H1 (cell line): Measurements from ENCODE around the gene OR51B2. TPM values are rescaled to one million over a fixed set of nuclear protein-coding genes. Genes with fewer than 3 reads are reported as not detected.

Experiments
- CTCF ChIA-PET: fragments of 300-600 bp; sonication (Branson Sonifier 250); formaldehyde crosslinking; loops from one replicate; lab custom pipeline; 2021; ENCODE audit not compliant: partially characterized antibody; lab: Charles Lee
- POLR2A ChIA-PET: fragments of 300-600 bp; sonication (Branson Sonifier 250); formaldehyde crosslinking; loops from one replicate; lab custom pipeline; 2021; ENCODE audit warnings: inconsistent platforms; ENCODE audit not compliant: partially characterized antibody; lab: Charles Lee
- DNase-seq, 2 experiments: peaks; one replicate each; pipeline versions ENCODE4 v3.0.0 to v3.0.0-alpha.2; 2010 to 2022; ENCODE audit warnings: low spot score in 2 of 2, low read depth in 1 of 2, mixed read lengths in 1 of 2
- FAIRE-seq: peaks from 2 replicates; lab custom pipeline; 2011; peaks lifted over from hg19 to GRCh38; lab: Jason Lieb, UNC
- H2AFZ ChIP-seq: 2 replicates; pipeline ENCODE4 v1.8.1; 2012; ENCODE audit warnings: low read length, inconsistent platforms
- H2AK5ac ChIP-seq: 2 replicates; pipeline ENCODE4 v1.6.1; 2013; ENCODE audit warnings: low read depth, low read length
- H2BK120ac ChIP-seq: replicated peaks from 2 replicates; pipeline ENCODE3; 2013; ENCODE audit warnings: low read depth, low read length, inconsistent platforms
- H2BK12ac ChIP-seq: 2 replicates; pipeline ENCODE4 v1.6.1; 2013; ENCODE audit warnings: low read depth, low read length
- H2BK15ac ChIP-seq: 2 replicates; pipeline ENCODE4 v1.6.1; 2013; ENCODE audit warnings: low read length
- H2BK20ac ChIP-seq: 2 replicates; pipeline ENCODE4 v1.6.1; 2013; ENCODE audit warnings: low read length
- H2BK5ac ChIP-seq: 2 replicates; pipeline ENCODE4 v1.6.1; 2013; ENCODE audit warnings: low read depth, low read length
- H3K14ac ChIP-seq: 2 replicates; pipeline ENCODE4 v1.6.1; 2013; ENCODE audit warnings: inconsistent platforms; ENCODE audit not compliant: insufficient read length
- H3K18ac ChIP-seq: 2 replicates; pipeline ENCODE4 v1.6.1; 2013; ENCODE audit warnings: low read length; ENCODE audit errors: extremely low read depth
- H3K23ac ChIP-seq: 2 replicates; pipeline ENCODE4 v1.6.1; 2013; ENCODE audit warnings: inconsistent platforms; ENCODE audit not compliant: insufficient read length
- H3K23me2 ChIP-seq: 2 replicates; pipeline ENCODE4 v1.6.1; 2013; ENCODE audit warnings: low read depth, low read length
- H3K27ac ChIP-seq: 2 replicates; pipeline ENCODE4 v1.6.1; 2011; ENCODE audit warnings: low read depth, low read length, inconsistent platforms
- H3K27me3 ChIP-seq, 4 experiments: replicated peaks in 1 of 4; 1 replicate in 1 of 4; 2 replicates in 3 of 4; pipeline versions ENCODE4 v1.6.1 to v1.8.1; 2011 to 2013; ENCODE audit warnings: low read length in 3 of 4, mild to moderate bottlenecking in 3 of 4, inconsistent platforms in 2 of 4, mixed read lengths in 2 of 4, moderate library complexity in 1 of 4; ENCODE audit not compliant: control insufficient read depth in 3 of 4, insufficient read depth in 3 of 4; ENCODE audit errors: extremely low read depth in 1 of 4
- H3K36me3 ChIP-seq, 4 experiments: 2 replicates each; pipeline versions ENCODE4 v1.6.1 to v1.8.1; 2011 to 2013; ENCODE audit warnings: mild to moderate bottlenecking in 4 of 4, low read length in 3 of 4, moderate library complexity in 2 of 4, control low read depth in 1 of 4, inconsistent platforms in 1 of 4; ENCODE audit not compliant: insufficient read depth in 4 of 4, control insufficient read depth in 2 of 4
- H3K4ac ChIP-seq: replicated peaks from 2 replicates; pipeline ENCODE3; 2013; ENCODE audit warnings: low read length, low read depth, mixed read lengths, inconsistent platforms; ENCODE audit not compliant: insufficient read length
- H3K4me1 ChIP-seq, 4 experiments: replicated peaks in 1 of 4; 1 replicate in 1 of 4; 2 replicates in 3 of 4; pipeline versions ENCODE4 v1.6.1 to v1.8.1; 2011 to 2013; ENCODE audit warnings: low read length in 3 of 4, inconsistent platforms in 2 of 4, mixed read lengths in 1 of 4; ENCODE audit not compliant: insufficient read depth in 4 of 4, control insufficient read depth in 3 of 4
- H3K4me2 ChIP-seq, 2 experiments: 2 replicates each; pipeline versions ENCODE4 v1.6.1 to v1.8.1; 2011 to 2013; ENCODE audit warnings: low read depth in 2 of 2, low read length in 2 of 2, control low read depth in 1 of 2, inconsistent platforms in 1 of 2, mild to moderate bottlenecking in 1 of 2; ENCODE audit not compliant: insufficient read depth in 1 of 2
- H3K4me3 ChIP-seq, 4 experiments: fragments of 200-600, 300-600 bp in 1 of 4; sonication (generic), shearing (Covaris generic), sonication (Bioruptor Twin) in 1 of 4; 2 replicates each; pipeline versions ENCODE4 v1.5.1 to v1.8.1; 2011 to 2016; ENCODE audit warnings: low read length in 4 of 4, low read depth in 3 of 4, control low read depth in 2 of 4, inconsistent platforms in 2 of 4, mild to moderate bottlenecking in 2 of 4, mixed read lengths in 1 of 4, moderate library complexity in 1 of 4; ENCODE audit not compliant: insufficient read depth in 2 of 4; ENCODE audit errors: extremely low read depth in 1 of 4
- H3K56ac ChIP-seq: replicated peaks from 2 replicates; pipeline ENCODE3; 2013; ENCODE audit warnings: low read depth, mild to moderate bottlenecking, mixed read lengths, low read length, inconsistent platforms; ENCODE audit not compliant: insufficient read length
- H3K79me1 ChIP-seq: 2 replicates; pipeline ENCODE4 v1.6.1; 2013; ENCODE audit warnings: low read depth, low read length, control low read depth
- H3K79me2 ChIP-seq, 2 experiments: 2 replicates each; pipeline versions ENCODE4 v1.6.1 to v1.8.1; 2012 to 2013; ENCODE audit warnings: low read length in 2 of 2, mild to moderate bottlenecking in 2 of 2, inconsistent platforms in 1 of 2; ENCODE audit not compliant: insufficient read depth in 2 of 2, control insufficient read depth in 1 of 2
- H3K9ac ChIP-seq, 4 experiments: replicated peaks in 1 of 4; 1 replicate in 1 of 4; 2 replicates in 3 of 4; pipeline versions ENCODE4 v1.6.1 to v1.8.1; 2011 to 2013; ENCODE audit warnings: low read depth in 3 of 4, low read length in 3 of 4, control low read depth in 2 of 4, mild to moderate bottlenecking in 2 of 4, moderate library complexity in 2 of 4, inconsistent platforms in 1 of 4; ENCODE audit errors: extremely low read depth in 1 of 4
- H3K9me3 ChIP-seq, 2 experiments: 2 replicates each; pipeline versions ENCODE4 v1.6.1 to v1.8.1; 2012 to 2013; ENCODE audit warnings: mild to moderate bottlenecking in 2 of 2, moderate library complexity in 2 of 2, control low read depth in 1 of 2, inconsistent platforms in 1 of 2, low read depth in 1 of 2, low read length in 1 of 2, mixed read lengths in 1 of 2; ENCODE audit not compliant: insufficient read depth in 2 of 2
- H4K20me1 ChIP-seq, 2 experiments: replicated peaks in 1 of 2; 2 replicates each; pipeline versions ENCODE3 to v1.8.1; 2011 to 2013; ENCODE audit warnings: inconsistent platforms in 2 of 2, low read length in 2 of 2, mild to moderate bottlenecking in 1 of 2; ENCODE audit not compliant: insufficient read depth in 2 of 2, control insufficient read depth in 1 of 2
- H4K5ac ChIP-seq: 2 replicates; pipeline ENCODE4 v1.6.1; 2013; ENCODE audit warnings: low read length, low read depth, mixed read lengths, inconsistent platforms; ENCODE audit not compliant: insufficient read length
- H4K8ac ChIP-seq: 2 replicates; pipeline ENCODE4 v1.8.0; 2013; ENCODE audit warnings: mild to moderate bottlenecking, moderate library complexity, low read length, inconsistent platforms; ENCODE audit not compliant: insufficient read depth; ENCODE audit errors: extremely low read depth
- H4K91ac ChIP-seq: replicated peaks from 2 replicates; pipeline ENCODE3; 2013; ENCODE audit warnings: low read length, mixed read lengths, inconsistent platforms; ENCODE audit not compliant: insufficient read length
- CBX5 ChIP-seq: fragments of 300-800, 300-1000 bp; sonication (generic); IDR thresholded peaks from 2 replicates; pipeline ENCODE4 v1.7.1; 2016; ENCODE audit warnings: antibody characterized with exemption, low read length, low read depth
- CHD2 ChIP-seq: IDR thresholded peaks from 2 replicates; pipeline ENCODE4 v1.6.1; 2012; ENCODE audit warnings: low read length, improper control_type of control experiment
- MAFK ChIP-seq: IDR thresholded peaks from 2 replicates; pipeline ENCODE4 v1.6.1; 2012; ENCODE audit warnings: low read depth, mild to moderate bottlenecking, improper control_type of control experiment, low read length
- SP1 ChIP-seq: IDR thresholded peaks from 2 replicates; pipeline ENCODE4 v1.6.1; 2011; ENCODE audit warnings: low read depth, low read length
- WGBS, 2 experiments: shearing (Covaris generic) in 1 of 2; methylation state at CpG; one replicate each; pipeline versions ENCODE4 v1.1.6 to v1.1.7; 2013 to 2015; ENCODE audit warnings: low lambda C conversion rate in 2 of 2, mixed read lengths in 2 of 2, inconsistent platforms in 1 of 2, low coverage in 1 of 2, missing lambda C conversion rate in 1 of 2; ENCODE audit not compliant: insufficient replicate concordance in 2 of 2, insufficient coverage in 1 of 2, insufficient read length in 1 of 2; ENCODE audit errors: extremely low coverage in 1 of 2, missing lambda C conversion rate in 1 of 2; 5-methylcytosine and 5-hydroxymethylcytosine counted together
- polyA plus RNA-seq, 7 experiments: library from polyadenylated mRNA; depleted of rRNA in 3 of 7; stranded (reverse) in 5 of 7; unstranded in 2 of 7; fragments of >200 nt in 5 of 7; fragments of 200-250 nt in 2 of 7; gene quantifications; 1 replicate in 5 of 7; 2 replicates in 1 of 7; 4 replicates in 1 of 7; pipeline versions ENCODE4 v1.2.1 to v1.2.3, GENCODE V29; 2011 to 2013; ENCODE audit warnings: missing spikeins in 2 of 7, mixed read lengths in 2 of 7
- total RNA-seq: library from RNA; stranded (reverse); fragmentation: NEBNext Ultra II Directional; extraction: Animal tissue kit (Norgen Biotek cat#: 25700); gene quantifications from 2 replicates; pipeline ENCODE4 v1.2.1, GENCODE V29; 2021

The OR51B2 gene
- total and polyA plus RNA-seq, 2 of the 8 experiments (the other 6 are each of a cell fraction or from before 2014, with no cell fraction given) = not detected

GRCh38 chr11:5317292-5317691, 6.8 kb downstream of the OR51B2 start:
- H2BK120ac ChIP-seq = no peak overlapping the region
- peaks cover 0 to 2% (median 0%) of the 10 kb centered on the region in 4 experiments; a peak in 1 of 7 replicates for H3K4me1 ChIP-seq
- H2AK5ac ChIP-seq = no peak overlapping the region
- H3K23ac ChIP-seq = no peak overlapping the region
- DNase-seq = no peak
- H4K91ac ChIP-seq = no peak overlapping the region
- no peaks in the 10 kb centered on the region for H3K36me3 ChIP-seq
- no peak overlapping the region for H2BK12ac ChIP-seq
- H3K9ac ChIP-seq = no peak overlapping the region
- CTCF ChIA-PET = interaction anchor here (0.9 to 1.6 kb wide), 4 partner anchors 9 to 113 kb away, joined by 3 to 5 read pairs (median 4); no protein-coding TSS in a partner anchor
- H3K14ac ChIP-seq = no peak overlapping the region
- no peaks in the 10 kb centered on the region for H3K79me1 ChIP-seq
- H3K56ac ChIP-seq = no peak overlapping the region
- no peak overlapping the region for H2BK15ac ChIP-seq
- no peak for FAIRE-seq
- H3K4me3 ChIP-seq = no peak overlapping the region
- no peak overlapping the region for H2BK20ac ChIP-seq
- no peak overlapping the region for H3K27ac ChIP-seq
- no peak overlapping the region for H4K5ac ChIP-seq
- no peak overlapping the region for H3K4ac ChIP-seq
- H3K4me2 ChIP-seq = no peak overlapping the region
- H3K23me2 ChIP-seq = no peaks in the 10 kb centered on the region
- no peak overlapping the region for H2BK5ac ChIP-seq
- no peaks in the 10 kb centered on the region for H4K20me1 ChIP-seq
- no peaks in the 10 kb centered on the region for H3K79me2 ChIP-seq
- no peak overlapping the region for H2AFZ ChIP-seq
- H3K18ac ChIP-seq = no peak overlapping the region
- H4K8ac ChIP-seq = no peak overlapping the region
- POLR2A ChIA-PET = no interaction called here
- WGBS, 2 experiments = 82% methylated on average over 5 of the region's 5 CpGs; no CpG with 5 or more reads in 1 of the 2 experiments
- H3K9me3 ChIP-seq = no peaks in the 10 kb centered on the region; a peak in 1 of 4 replicates
- no peaks in the 10 kb centered on the region for H3K27me3 ChIP-seq
- TF ChIP-seq SP1 (no peak), CBX5 (no peak), CHD2 (no peak), MAFK (no peak)
